K562 (cell line): ENCODE data around the gene RCHY1. TPM values are rescaled to one million over a fixed set of nuclear protein-coding genes. Genes with fewer than 3 reads are reported as not detected.

Source experiments
- CBX3 ChIP-seq, 2 experiments: IDR thresholded peaks; 1 replicate in 1 of 2; 2 replicates in 1 of 2; pipeline ENCODE4 v1.6.1; 2012; ENCODE audit warnings: inconsistent platforms in 2 of 2, low read length in 2 of 2, borderline replicate concordance in 1 of 2, control low read depth in 1 of 2
- FOXA3 ChIP-seq, 2 experiments: fragments of 450-650 bp in 1 of 2; sonication (generic) in 1 of 2; formaldehyde crosslinking; IDR thresholded peaks in 1 of 2; conservative IDR thresholded peaks in 1 of 2; 2 replicates each; pipeline versions ENCODE4 v1.4.0 to v1.8.0; 2020 to 2022; ENCODE audit warnings: mild to moderate bottlenecking in 2 of 2, missing genetic modification reagents in 1 of 2
- ZNF764 ChIP-seq: fragments of 250-450 bp; sonication (Bioruptor Pico); IDR thresholded peaks from 2 replicates; pipeline ENCODE4 v1.4.0; 2020; ENCODE audit warnings: low read depth, mild to moderate bottlenecking, moderate library complexity
- polyA plus RNA-seq, 8 experiments: library from polyadenylated mRNA; depleted of rRNA in 4 of 8; stranded (reverse) in 5 of 8; unstranded in 3 of 8; fragments of >200 nt; fragmentation: Nextera tagmentation in 2 of 8; fragmentation: Illumina TruSeq in 1 of 8; extraction: Ambion mirVana in 2 of 8; extraction: Trizol in 1 of 8; gene quantifications; 2 replicates each; pipeline versions ENCODE4 v1.2.1 to v1.2.3, GENCODE V29; 2011 to 2014; ENCODE audit warnings: inconsistent platforms in 1 of 8, missing spikeins in 1 of 8
- total RNA-seq, 7 experiments: library from RNA; depleted of rRNA in 6 of 7; stranded (reverse); fragments of >200 nt in 6 of 7; fragmentation: Illumina TruSeq in 2 of 7; extraction: Trizol in 2 of 7; gene quantifications; 2 replicates each; pipeline versions ENCODE4 v1.2.1 to v1.2.3, GENCODE V29; 2011 to 2021; ENCODE audit warnings: low replicate concordance in 1 of 7
- TF ChIP-seq, protein P1 (sequence below): fragments of 200-600 bp; sonication (generic); IDR thresholded peaks from one replicate; pipeline ENCODE4 v1.6.1; 2012; ENCODE audit warnings: mild to moderate bottlenecking, low read depth, low read length, inconsistent platforms
- TF ChIP-seq, protein P2 (sequence below), 2 experiments: fragments of 450-650 bp in 1 of 2; sonication (generic) in 1 of 2; formaldehyde crosslinking in 1 of 2; IDR thresholded peaks; 2 replicates each; pipeline versions ENCODE4 v1.7.1 to v1.9.0; 2016 to 2022; ENCODE audit warnings: inconsistent platforms in 1 of 2, mild to moderate bottlenecking in 1 of 2, missing genetic modification reagents in 1 of 2

The RCHY1 gene
- total and polyA plus RNA-seq, 9 of the 15 experiments (the other 6 are each of a cell fraction or from before 2014, with no cell fraction given) = 27.3 to 85.1 (median 45.9) TPM

DNA sequence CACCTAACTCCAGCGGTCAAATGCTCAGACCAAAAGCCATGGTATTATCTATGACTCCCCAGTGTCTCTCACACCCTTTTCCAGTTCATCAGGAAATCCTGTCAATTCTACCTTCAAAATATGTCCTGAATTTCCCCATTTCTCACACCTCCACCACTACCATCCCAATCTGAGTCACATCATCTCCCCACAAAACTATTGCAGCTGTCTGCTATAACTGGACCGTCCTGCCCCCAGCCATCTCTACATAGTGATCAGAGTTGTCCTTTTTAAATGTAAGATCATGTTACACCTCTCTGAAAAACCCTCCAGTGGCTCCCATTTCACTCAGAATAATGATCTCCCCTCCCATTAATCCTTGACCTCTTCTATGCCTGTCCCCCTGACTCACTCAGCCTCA, 34.8 kb upstream of the RCHY1 start (continued):
- TF ChIP-seq, protein P1, sequence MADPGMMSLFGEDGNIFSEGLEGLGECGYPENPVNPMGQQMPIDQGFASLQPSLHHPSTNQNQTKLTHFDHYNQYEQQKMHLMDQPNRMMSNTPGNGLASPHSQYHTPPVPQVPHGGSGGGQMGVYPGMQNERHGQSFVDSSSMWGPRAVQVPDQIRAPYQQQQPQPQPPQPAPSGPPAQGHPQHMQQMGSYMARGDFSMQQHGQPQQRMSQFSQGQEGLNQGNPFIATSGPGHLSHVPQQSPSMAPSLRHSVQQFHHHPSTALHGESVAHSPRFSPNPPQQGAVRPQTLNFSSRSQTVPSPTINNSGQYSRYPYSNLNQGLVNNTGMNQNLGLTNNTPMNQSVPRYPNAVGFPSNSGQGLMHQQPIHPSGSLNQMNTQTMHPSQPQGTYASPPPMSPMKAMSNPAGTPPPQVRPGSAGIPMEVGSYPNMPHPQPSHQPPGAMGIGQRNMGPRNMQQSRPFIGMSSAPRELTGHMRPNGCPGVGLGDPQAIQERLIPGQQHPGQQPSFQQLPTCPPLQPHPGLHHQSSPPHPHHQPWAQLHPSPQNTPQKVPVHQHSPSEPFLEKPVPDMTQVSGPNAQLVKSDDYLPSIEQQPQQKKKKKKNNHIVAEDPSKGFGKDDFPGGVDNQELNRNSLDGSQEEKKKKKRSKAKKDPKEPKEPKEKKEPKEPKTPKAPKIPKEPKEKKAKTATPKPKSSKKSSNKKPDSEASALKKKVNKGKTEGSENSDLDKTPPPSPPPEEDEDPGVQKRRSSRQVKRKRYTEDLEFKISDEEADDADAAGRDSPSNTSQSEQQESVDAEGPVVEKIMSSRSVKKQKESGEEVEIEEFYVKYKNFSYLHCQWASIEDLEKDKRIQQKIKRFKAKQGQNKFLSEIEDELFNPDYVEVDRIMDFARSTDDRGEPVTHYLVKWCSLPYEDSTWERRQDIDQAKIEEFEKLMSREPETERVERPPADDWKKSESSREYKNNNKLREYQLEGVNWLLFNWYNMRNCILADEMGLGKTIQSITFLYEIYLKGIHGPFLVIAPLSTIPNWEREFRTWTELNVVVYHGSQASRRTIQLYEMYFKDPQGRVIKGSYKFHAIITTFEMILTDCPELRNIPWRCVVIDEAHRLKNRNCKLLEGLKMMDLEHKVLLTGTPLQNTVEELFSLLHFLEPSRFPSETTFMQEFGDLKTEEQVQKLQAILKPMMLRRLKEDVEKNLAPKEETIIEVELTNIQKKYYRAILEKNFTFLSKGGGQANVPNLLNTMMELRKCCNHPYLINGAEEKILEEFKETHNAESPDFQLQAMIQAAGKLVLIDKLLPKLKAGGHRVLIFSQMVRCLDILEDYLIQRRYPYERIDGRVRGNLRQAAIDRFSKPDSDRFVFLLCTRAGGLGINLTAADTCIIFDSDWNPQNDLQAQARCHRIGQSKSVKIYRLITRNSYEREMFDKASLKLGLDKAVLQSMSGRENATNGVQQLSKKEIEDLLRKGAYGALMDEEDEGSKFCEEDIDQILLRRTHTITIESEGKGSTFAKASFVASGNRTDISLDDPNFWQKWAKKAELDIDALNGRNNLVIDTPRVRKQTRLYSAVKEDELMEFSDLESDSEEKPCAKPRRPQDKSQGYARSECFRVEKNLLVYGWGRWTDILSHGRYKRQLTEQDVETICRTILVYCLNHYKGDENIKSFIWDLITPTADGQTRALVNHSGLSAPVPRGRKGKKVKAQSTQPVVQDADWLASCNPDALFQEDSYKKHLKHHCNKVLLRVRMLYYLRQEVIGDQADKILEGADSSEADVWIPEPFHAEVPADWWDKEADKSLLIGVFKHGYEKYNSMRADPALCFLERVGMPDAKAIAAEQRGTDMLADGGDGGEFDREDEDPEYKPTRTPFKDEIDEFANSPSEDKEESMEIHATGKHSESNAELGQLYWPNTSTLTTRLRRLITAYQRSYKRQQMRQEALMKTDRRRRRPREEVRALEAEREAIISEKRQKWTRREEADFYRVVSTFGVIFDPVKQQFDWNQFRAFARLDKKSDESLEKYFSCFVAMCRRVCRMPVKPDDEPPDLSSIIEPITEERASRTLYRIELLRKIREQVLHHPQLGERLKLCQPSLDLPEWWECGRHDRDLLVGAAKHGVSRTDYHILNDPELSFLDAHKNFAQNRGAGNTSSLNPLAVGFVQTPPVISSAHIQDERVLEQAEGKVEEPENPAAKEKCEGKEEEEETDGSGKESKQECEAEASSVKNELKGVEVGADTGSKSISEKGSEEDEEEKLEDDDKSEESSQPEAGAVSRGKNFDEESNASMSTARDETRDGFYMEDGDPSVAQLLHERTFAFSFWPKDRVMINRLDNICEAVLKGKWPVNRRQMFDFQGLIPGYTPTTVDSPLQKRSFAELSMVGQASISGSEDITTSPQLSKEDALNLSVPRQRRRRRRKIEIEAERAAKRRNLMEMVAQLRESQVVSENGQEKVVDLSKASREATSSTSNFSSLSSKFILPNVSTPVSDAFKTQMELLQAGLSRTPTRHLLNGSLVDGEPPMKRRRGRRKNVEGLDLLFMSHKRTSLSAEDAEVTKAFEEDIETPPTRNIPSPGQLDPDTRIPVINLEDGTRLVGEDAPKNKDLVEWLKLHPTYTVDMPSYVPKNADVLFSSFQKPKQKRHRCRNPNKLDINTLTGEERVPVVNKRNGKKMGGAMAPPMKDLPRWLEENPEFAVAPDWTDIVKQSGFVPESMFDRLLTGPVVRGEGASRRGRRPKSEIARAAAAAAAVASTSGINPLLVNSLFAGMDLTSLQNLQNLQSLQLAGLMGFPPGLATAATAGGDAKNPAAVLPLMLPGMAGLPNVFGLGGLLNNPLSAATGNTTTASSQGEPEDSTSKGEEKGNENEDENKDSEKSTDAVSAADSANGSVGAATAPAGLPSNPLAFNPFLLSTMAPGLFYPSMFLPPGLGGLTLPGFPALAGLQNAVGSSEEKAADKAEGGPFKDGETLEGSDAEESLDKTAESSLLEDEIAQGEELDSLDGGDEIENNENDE = no peak
- TF ChIP-seq ZNF764 (no peak), FOXA3 (CRISPR knock-in tag; conservative IDR thresholded peaks at IDR 0.05 in 1 of 2, IDR thresholded peaks at IDR 0.05 in 1 of 2) (no peak), CBX3 (IDR thresholded peaks at IDR 0.05; ENCODE audit: borderline replicate concordance in 1 of 2, low read length in 2 of 2) (no peak)
- TF ChIP-seq, protein P2, sequence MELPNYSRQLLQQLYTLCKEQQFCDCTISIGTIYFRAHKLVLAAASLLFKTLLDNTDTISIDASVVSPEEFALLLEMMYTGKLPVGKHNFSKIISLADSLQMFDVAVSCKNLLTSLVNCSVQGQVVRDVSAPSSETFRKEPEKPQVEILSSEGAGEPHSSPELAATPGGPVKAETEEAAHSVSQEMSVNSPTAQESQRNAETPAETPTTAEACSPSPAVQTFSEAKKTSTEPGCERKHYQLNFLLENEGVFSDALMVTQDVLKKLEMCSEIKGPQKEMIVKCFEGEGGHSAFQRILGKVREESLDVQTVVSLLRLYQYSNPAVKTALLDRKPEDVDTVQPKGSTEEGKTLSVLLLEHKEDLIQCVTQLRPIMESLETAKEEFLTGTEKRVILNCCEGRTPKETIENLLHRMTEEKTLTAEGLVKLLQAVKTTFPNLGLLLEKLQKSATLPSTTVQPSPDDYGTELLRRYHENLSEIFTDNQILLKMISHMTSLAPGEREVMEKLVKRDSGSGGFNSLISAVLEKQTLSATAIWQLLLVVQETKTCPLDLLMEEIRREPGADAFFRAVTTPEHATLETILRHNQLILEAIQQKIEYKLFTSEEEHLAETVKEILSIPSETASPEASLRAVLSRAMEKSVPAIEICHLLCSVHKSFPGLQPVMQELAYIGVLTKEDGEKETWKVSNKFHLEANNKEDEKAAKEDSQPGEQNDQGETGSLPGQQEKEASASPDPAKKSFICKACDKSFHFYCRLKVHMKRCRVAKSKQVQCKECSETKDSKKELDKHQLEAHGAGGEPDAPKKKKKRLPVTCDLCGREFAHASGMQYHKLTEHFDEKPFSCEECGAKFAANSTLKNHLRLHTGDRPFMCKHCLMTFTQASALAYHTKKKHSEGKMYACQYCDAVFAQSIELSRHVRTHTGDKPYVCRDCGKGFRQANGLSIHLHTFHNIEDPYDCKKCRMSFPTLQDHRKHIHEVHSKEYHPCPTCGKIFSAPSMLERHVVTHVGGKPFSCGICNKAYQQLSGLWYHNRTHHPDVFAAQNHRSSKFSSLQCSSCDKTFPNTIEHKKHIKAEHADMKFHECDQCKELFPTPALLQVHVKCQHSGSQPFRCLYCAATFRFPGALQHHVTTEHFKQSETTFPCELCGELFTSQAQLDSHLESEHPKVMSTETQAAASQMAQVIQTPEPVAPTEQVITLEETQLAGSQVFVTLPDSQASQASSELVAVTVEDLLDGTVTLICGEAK (IDR thresholded peaks at IDR 0.05) = no peak
- TF ChIP-seq, protein P2 (CRISPR knock-in tag; IDR thresholded peaks at IDR 0.05) = no peak
